Left cardiac atrium (tissue), 4 donors: ENCODE data around the gene LRP5. TPM values are rescaled to one million over a fixed set of nuclear protein-coding genes. Genes with fewer than 3 reads are reported as not detected.
"Not testable (repeated sequence)": the region's sequence is repeated elsewhere in the genome, so short reads cannot be mapped to it uniquely, and the experiment has no call there.

Experiments
- ATAC-seq, 2 donors: fragments of 200-7000 bp; cut with Tn5 transposase; one replicate each; pipeline ENCODE4 v1.9.1; 2020; ENCODE audit warnings: mild to moderate bottlenecking in 2 of 2, moderate library complexity in 2 of 2
- DNase-seq: peaks from one replicate; pipeline ENCODE4 v3.0.0-alpha.2; 2020
- intact Hi-C, 2 donors: fragments of 100-400 bp; cut with DNase I; formaldehyde crosslinking; loops; one replicate each; pipeline versions ENCODE4 v1.14.1 to v1.15.1; 2022 to 2023
- total RNA-seq, 2 donors: library from RNA; stranded (reverse); fragmentation: NEBNext Ultra II Directional; extraction: Animal tissue kit (Norgen Biotek cat#: 25700); gene quantifications; one replicate each; pipeline ENCODE4 v1.2.1, GENCODE V29; 2021
- donor health status: DM: no; HTN: yes; CAD: no.
- donor health status: DM: no; HTN: yes; CAD: no; lungs with severe emphysema.
- donor health status: DM: yes; HTN: yes; CAD: no.
- donor health status: Dilated cardiomyopathy.

LRP5 gene
- total RNA-seq, 2 donors from 2014 or later = 53.4 to 60.3 TPM

GRCh38 chr11:68390315-68390714, 77.9 kb downstream of the LRP5 start:
- intact Hi-C loops = no loop called here
- no peak for ATAC-seq
- DNase-seq = no peak

DNA sequence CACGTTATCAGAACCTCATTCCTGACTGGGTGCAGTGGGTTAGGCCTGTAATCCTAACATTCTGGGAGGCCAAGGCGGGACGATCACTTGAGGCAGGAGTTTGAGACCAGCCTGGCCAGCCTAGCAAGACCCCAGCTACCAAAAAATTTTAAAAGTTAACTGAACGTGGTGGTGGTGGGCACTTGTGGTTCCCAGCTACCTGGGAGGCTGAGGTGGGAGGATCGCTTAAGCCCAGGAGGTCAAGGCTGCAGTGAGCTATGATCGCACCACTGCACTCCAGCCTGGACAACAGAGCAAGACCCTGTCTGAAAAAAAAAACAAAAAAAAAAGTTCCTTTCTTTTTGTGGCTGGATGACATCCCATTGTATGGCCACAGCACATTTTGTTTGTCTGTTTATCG, 80.4 kb downstream of the LRP5 start:
- DNase-seq (no peak), ATAC-seq (no peak)
- intact Hi-C loops = no loop called here

DNA sequence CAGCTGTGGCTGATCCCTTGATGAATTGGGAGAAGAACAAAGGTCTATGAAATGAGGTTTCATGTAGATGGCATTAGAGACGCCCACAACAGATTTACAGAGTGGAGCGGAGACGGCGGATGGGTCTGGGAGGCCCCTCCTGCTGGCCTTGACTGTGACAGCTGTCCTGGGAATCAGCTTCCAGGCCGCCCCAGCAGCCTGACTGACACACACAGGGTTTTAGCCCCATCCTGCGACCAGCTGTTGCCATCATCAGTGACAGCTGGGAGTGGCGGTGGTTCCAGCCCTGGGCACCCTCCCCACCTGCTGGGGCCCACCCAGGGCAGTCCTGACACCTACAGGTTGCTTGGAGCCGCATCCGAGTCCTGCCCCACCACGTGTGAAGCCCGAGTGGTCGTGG, 84.1 kb downstream of the LRP5 start:
- ATAC-seq = no peak
- DNase-seq = no peak
- intact Hi-C loops = no loop called here

GRCh38 chr11:68397256-68397655, 84.9 kb downstream of the LRP5 start:
- ATAC-seq (no peak), DNase-seq (no peak)
- intact Hi-C loops = no loop called here

- DNase-seq (peak; percentile 75), ATAC-seq (peak; percentile 80 to 88)
- intact Hi-C loops = no loop called here
These were observed 86.8 kb downstream of the LRP5 start for GRCh38 chr11:68398995-68399851.

- DNase-seq (no peak), ATAC-seq (peak; percentile 24 to 39)
- intact Hi-C loops = no loop called here
These were observed 87.5 kb downstream of the LRP5 start for GRCh38 chr11:68399916-68400315.

- intact Hi-C loops, ATAC-seq, DNase-seq: not testable (repeated sequence)
These were observed 88.2 kb downstream of the LRP5 start for GRCh38 chr11:68400584-68400983.

GRCh38 chr11:68401856-68402255, 89.5 kb downstream of the LRP5 start:
- DNase-seq = no peak
- no peak for ATAC-seq
- intact Hi-C loops = no loop called here

DNA sequence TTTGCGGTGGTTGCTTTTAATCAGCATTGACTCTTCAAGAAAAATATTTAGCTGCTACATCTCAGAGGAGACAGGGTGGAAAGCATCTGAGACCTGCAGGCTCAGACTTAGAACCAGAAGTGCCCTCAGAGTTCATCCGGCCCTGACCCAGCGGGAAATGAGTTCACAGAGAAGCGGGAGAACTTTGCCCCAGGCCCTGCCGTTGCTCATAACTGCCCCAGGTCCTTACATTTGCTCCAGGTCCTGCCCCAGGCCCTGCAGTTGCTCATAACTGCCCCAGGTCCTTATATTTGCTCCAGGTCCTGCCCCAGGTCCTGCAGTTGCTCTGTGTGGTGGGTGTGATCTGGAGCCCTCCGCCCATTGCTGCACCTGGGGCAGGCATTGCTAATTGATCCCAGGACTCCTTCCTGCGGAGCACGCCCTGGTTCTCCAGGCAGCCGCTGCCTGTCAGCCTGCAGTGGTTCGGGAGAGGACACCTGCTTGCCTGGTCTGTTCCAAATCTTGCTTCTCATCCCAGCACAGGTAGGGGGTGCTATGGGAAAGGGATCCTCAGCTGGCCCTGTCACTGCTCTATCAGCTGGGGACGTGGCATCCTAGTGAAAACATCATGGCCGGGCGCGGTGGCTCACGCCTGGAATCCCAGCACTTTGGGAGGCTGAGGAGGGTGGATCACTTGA, 90.1 kb downstream of the LRP5 start:
- ATAC-seq = no peak
- DNase-seq = no peak
- intact Hi-C loops = no loop called here

GRCh38 chr11:68403424-68403823, 91.0 kb downstream of the LRP5 start:
- intact Hi-C loops = no loop called here
- no peak for ATAC-seq
- no peak for DNase-seq

DNA sequence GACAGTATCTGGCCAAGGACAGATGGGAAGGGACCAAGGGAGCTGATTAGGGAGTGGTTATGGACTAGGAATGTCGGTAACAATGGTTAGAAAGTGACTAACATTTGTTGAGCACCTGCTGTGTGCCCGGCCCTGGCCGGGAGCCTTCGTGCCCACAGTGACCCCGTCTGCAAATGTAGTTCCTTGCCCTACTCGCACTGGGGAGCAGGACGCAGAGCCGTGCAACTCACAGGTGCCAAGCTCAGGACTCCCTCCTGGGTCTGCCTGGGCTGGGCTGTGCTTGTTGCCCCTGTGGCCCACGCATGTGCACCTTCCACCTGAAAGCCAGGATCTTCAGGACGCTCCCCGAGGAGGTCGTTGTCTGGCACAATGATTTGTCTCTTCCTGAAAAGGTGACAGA, 91.4 kb downstream of the LRP5 start:
- ATAC-seq (no peak), DNase-seq (no peak)
- intact Hi-C loops = no loop called here

- ATAC-seq (no peak), DNase-seq (no peak)
These were observed 94.2 kb downstream of the LRP5 start for GRCh38 chr11:68406324-68407313.

GRCh38 chr11:68408512-68408911, 96.1 kb downstream of the LRP5 start:
- DNase-seq (no peak), ATAC-seq (no peak)
- intact Hi-C loops = no loop called here

More at GRCh38 chr11:68406324-68407313, 94.2 kb downstream of the LRP5 start:
- intact Hi-C loops = no loop called here

DNA sequence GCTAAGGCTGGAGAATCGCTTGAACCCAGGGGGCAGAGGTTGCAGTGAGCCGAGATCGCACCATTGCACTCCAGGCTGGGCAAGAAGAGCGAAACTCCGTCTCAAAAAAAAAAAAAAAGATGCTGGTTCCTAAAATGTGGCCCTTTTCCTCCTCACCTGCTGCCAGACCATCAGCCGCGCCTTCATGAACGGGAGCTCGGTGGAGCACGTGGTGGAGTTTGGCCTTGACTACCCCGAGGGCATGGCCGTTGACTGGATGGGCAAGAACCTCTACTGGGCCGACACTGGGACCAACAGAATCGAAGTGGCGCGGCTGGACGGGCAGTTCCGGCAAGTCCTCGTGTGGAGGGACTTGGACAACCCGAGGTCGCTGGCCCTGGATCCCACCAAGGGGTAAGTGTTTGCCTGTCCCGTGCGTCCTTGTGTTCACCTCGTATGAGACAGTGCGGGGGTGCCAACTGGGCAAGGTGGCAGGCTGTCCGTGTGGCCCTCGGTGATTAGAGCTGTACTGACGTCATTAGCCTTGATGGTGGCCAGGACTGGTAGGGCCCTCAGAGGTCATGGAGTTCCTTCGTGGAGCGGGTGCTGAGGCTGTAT, 97.5 kb downstream of the LRP5 start:
- no peak for DNase-seq
- no peak for ATAC-seq
- intact Hi-C loops = no loop called here

DNA sequence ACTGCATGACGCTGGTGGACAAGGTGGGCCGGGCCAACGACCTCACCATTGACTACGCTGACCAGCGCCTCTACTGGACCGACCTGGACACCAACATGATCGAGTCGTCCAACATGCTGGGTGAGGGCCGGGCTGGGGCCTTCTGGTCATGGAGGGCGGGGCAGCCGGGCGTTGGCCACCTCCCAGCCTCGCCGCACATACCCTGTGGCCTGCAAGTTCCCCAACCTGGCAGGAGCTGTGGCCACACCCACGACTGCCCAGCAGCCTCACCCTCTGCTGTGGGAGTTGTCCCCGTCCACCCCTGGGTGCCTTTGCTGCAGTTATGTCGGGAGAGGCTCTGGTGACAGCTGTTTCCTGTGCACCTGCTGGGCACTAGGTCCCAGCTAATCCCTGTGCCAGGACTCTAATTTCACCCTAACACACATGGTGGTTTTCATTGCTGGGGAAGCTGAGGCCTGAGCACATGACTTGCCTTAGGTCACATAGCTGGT, 99.2 kb downstream of the LRP5 start:
- ATAC-seq (no peak), DNase-seq (no peak)
- intact Hi-C loops = no loop called here

- ATAC-seq (no peak), DNase-seq (no peak)
- intact Hi-C loops = no loop called here
These were observed 100.4 kb downstream of the LRP5 start for GRCh38 chr11:68412593-68413475.

GRCh38 chr11:68413591-68413999, 101.2 kb downstream of the LRP5 start:
- DNase-seq = no peak
- no peak for ATAC-seq

More at GRCh38 chr11:68413591-68413999, 101.2 kb downstream of the LRP5 start:
- intact Hi-C loops = no loop called here
